Panc1 (cell line): ENCODE results near the gene SPATA17. TPM values are rescaled to one million over a fixed set of nuclear protein-coding genes. Genes with fewer than 3 reads are reported as not detected.

Experiments
- ATAC-seq: fragments of 200-7000 bp; cut with Tn5 transposase; 2 replicates; pipeline ENCODE4 v1.9.1; 2020; ENCODE audit warnings: mild to moderate bottlenecking, moderate library complexity
- BruUV-seq: library from RNA; stranded (reverse); fragments of 400-500 nt; replicated peaks from 2 replicates; lab custom pipeline; 2021; lab: Mats Ljungman, UMichigan
- CTCF ChIA-PET: fragments of 300-600 bp; sonication (Branson Sonifier 250); formaldehyde crosslinking; loops from one replicate; lab custom pipeline; 2022; ENCODE audit warnings: antibody characterized with exemption; lab: Charles Lee
- POLR2A ChIA-PET: fragments of 300-600 bp; sonication (Branson Sonifier 250); formaldehyde crosslinking; loops from one replicate; lab custom pipeline; 2022; ENCODE audit warnings: antibody characterized with exemption; lab: Charles Lee
- DNase-seq: peaks from one replicate; pipeline ENCODE4 v3.0.0-alpha.2; 2010; ENCODE audit warnings: low read depth, low spot score
- H3K27ac ChIP-seq: 2 replicates; pipeline ENCODE4 v1.5.1; 2011; ENCODE audit warnings: mild to moderate bottlenecking, low read length, inconsistent platforms
- H3K27me3 ChIP-seq: fragments of 200-500 bp; sonication (Bioruptor generic); 2 replicates; pipeline ENCODE4 v1.6.0; 2014; ENCODE audit warnings: low read length, inconsistent platforms; ENCODE audit not compliant: control insufficient read depth, insufficient read depth
- H3K36me3 ChIP-seq: fragments of 200-500 bp; sonication (Bioruptor generic); 2 replicates; pipeline ENCODE4 v1.5.1; 2014; ENCODE audit warnings: inconsistent platforms, mild to moderate bottlenecking, low read length, moderate library complexity; ENCODE audit not compliant: control insufficient read depth, insufficient read depth
- H3K4me1 ChIP-seq: 2 replicates; pipeline ENCODE4 v1.5.1; 2011; ENCODE audit warnings: inconsistent platforms, mild to moderate bottlenecking, low read length, moderate library complexity; ENCODE audit not compliant: control insufficient read depth, insufficient read depth
- H3K4me3 ChIP-seq, 2 experiments: 2 replicates each; pipeline ENCODE4 v1.5.1; 2011 to 2012; ENCODE audit warnings: low read depth in 2 of 2, low read length in 2 of 2, mild to moderate bottlenecking in 2 of 2, inconsistent platforms in 1 of 2, moderate library complexity in 1 of 2
- H3K9me3 ChIP-seq: fragments of 200-500 bp; sonication (Bioruptor generic); 2 replicates; pipeline ENCODE4 v1.5.1; 2014; ENCODE audit warnings: low read depth, mild to moderate bottlenecking, inconsistent platforms, low read length, moderate library complexity; ENCODE audit not compliant: control insufficient read depth, insufficient read depth
- CTCF ChIP-seq: fragments of 450-650 bp; IDR thresholded peaks from 2 replicates; pipeline ENCODE4 v1.5.1; 2017; ENCODE audit warnings: mild to moderate bottlenecking
- POLR2AphosphoS5 ChIP-seq: IDR thresholded peaks from 2 replicates; pipeline ENCODE4 v1.6.1; 2012; ENCODE audit warnings: mild to moderate bottlenecking, low read depth, low read length, moderate library complexity
- SIN3A ChIP-seq: IDR thresholded peaks from 2 replicates; pipeline ENCODE4 v1.6.1; 2012; ENCODE audit warnings: low read depth, mild to moderate bottlenecking, low read length, moderate library complexity, borderline replicate concordance; ENCODE audit not compliant: insufficient read depth
- TCF7L2 ChIP-seq: IDR thresholded peaks from 2 replicates; pipeline ENCODE4 v1.6.1; 2011; ENCODE audit warnings: mild to moderate bottlenecking, low read depth, low read length, inconsistent platforms
- in situ Hi-C: cut with HindIII; loops from 2 replicates; pipeline ENCODE4 v1.10.0; 2016; ENCODE audit warnings: low sequenced_read_pairs, low pct_unique_long_range_greater_than_20kb
- intact Hi-C: fragments of 100-400 bp; cut with micrococcal nuclease; formaldehyde crosslinking; loops from one replicate; pipeline ENCODE4 v1.10.0; 2022; ENCODE audit not compliant: unreplicated experiment
- total RNA-seq: library from RNA; stranded (reverse); gene quantifications from one replicate; pipeline ENCODE4 v1.2.1, GENCODE V29; 2021; ENCODE audit not compliant: unreplicated experiment
- TF ChIP-seq, protein P1 (sequence below), 2 experiments: IDR thresholded peaks; 2 replicates each; pipeline ENCODE4 v1.6.1; 2011 to 2012; ENCODE audit warnings: low read depth in 2 of 2, control low read depth in 1 of 2, low read length in 1 of 2, mild to moderate bottlenecking in 1 of 2, moderate library complexity in 1 of 2; ENCODE audit not compliant: insufficient read depth in 1 of 2

The SPATA17 gene
- total RNA-seq, 1 experiment from 2014 or later = 0.51 TPM

- POLR2A ChIA-PET = no interaction called here
- ATAC-seq = no peak
- H3K4me3 ChIP-seq = no peak overlapping the region
These were observed 25.8 kb upstream of the SPATA17 start for GRCh38 chr1:217605390-217605789.

DNA sequence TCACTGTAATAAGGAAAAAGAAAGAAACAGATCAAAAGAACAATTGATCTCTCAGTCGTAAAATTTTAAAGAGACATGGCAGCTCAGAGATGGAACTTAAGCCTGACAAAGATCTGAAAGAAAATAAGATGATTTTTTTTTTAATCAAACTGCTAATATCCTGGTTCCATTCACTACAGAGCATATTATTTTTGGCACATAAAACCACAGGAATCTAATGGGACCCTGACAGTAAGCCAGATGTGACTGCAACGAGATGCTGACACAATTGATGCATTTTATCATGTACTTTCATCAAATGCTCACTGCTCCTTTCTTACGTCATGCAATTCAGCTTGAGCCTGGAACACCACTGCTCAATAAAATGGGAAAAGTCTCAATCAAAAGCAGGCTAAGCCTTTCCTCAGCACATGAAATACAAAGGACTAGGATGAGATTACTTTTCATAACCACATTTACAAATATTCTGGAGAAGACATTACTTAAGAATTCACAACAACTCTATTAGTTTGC is 16.9 kb upstream of the SPATA17 start:
- CTCF ChIA-PET = no interaction called here
- intact Hi-C loops = no loop called here
- POLR2A ChIA-PET = interaction anchor here (0.6 to 1.1 kb wide), 2 partner anchors 16 to 17 kb away, joined by 3 read pairs; partner anchors contain the start of genes GPATCH2 and SPATA17
- DNase-seq = no peak
- no TSS peak for BruUV-seq
- Histone ChIP-seq H3K9me3 (no peaks in the 10 kb centered on the region), H3K4me1 (no peaks in the 10 kb centered on the region), H3K27ac (no peak overlapping the region), H3K4me3 (no peak overlapping the region), H3K36me3 (peaks cover 6% of the 10 kb centered on the region), H3K27me3 (no peaks in the 10 kb centered on the region)
- no peak for ATAC-seq
- TF ChIP-seq TCF7L2 = no peak
- no peak for TF ChIP-seq SIN3A
- TF ChIP-seq, protein P1, sequence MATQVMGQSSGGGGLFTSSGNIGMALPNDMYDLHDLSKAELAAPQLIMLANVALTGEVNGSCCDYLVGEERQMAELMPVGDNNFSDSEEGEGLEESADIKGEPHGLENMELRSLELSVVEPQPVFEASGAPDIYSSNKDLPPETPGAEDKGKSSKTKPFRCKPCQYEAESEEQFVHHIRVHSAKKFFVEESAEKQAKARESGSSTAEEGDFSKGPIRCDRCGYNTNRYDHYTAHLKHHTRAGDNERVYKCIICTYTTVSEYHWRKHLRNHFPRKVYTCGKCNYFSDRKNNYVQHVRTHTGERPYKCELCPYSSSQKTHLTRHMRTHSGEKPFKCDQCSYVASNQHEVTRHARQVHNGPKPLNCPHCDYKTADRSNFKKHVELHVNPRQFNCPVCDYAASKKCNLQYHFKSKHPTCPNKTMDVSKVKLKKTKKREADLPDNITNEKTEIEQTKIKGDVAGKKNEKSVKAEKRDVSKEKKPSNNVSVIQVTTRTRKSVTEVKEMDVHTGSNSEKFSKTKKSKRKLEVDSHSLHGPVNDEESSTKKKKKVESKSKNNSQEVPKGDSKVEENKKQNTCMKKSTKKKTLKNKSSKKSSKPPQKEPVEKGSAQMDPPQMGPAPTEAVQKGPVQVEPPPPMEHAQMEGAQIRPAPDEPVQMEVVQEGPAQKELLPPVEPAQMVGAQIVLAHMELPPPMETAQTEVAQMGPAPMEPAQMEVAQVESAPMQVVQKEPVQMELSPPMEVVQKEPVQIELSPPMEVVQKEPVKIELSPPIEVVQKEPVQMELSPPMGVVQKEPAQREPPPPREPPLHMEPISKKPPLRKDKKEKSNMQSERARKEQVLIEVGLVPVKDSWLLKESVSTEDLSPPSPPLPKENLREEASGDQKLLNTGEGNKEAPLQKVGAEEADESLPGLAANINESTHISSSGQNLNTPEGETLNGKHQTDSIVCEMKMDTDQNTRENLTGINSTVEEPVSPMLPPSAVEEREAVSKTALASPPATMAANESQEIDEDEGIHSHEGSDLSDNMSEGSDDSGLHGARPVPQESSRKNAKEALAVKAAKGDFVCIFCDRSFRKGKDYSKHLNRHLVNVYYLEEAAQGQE (IDR thresholded peaks at IDR 0.05; ENCODE audit: insufficient read depth in 1 of 2, low read depth in 2 of 2, low read length in 1 of 2) = no peak
- TF ChIP-seq POLR2AphosphoS5 = no peak
- no peak for TF ChIP-seq CTCF
- in situ Hi-C loops = no loop called here

More at GRCh38 chr1:217605390-217605789, 25.8 kb upstream of the SPATA17 start:
- no peak for TF ChIP-seq TCF7L2
- Histone ChIP-seq H3K27me3 (no peaks in the 10 kb centered on the region), H3K36me3 (peaks cover 3% of the 10 kb centered on the region), H3K9me3 (no peaks in the 10 kb centered on the region), H3K27ac (no peak overlapping the region), H3K4me1 (no peaks in the 10 kb centered on the region)
- CTCF ChIA-PET = no interaction called here
- BruUV-seq = no TSS peak
- DNase-seq = no peak
- intact Hi-C loops = no loop called here
- in situ Hi-C loops = no loop called here

GRCh38 chr1:217617126-217617525 is 14.0 kb upstream of the SPATA17 start:
- intact Hi-C loops (no loop called here), in situ Hi-C loops (no loop called here)
- TF ChIP-seq, protein P1 (IDR thresholded peaks at IDR 0.05; ENCODE audit: insufficient read depth in 1 of 2, low read depth in 2 of 2, low read length in 1 of 2) = no peak
- TF ChIP-seq TCF7L2 = no peak
- TF ChIP-seq POLR2AphosphoS5 = no peak
- TF ChIP-seq CTCF = no peak
- no peak for TF ChIP-seq SIN3A
- CTCF ChIA-PET = no interaction called here
- Histone ChIP-seq H3K4me3 (no peak overlapping the region), H3K27ac (no peak overlapping the region), H3K27me3 (no peaks in the 10 kb centered on the region), H3K9me3 (no peaks in the 10 kb centered on the region), H3K4me1 (no peaks in the 10 kb centered on the region), H3K36me3 (peaks cover 14% of the 10 kb centered on the region)
- no peak for ATAC-seq
- no TSS peak for BruUV-seq
- no peak for DNase-seq
- POLR2A ChIA-PET = no interaction called here
